GM21737 (cell line): ENCODE measurements around the gene COA5.

Experiments
- ATAC-seq: cut with Tn5 transposase; IDR thresholded peaks from one replicate; pipeline ENCODE4 v1.9.1; 2021; ENCODE audit warnings: mild to moderate bottlenecking, moderate library complexity; ENCODE audit not compliant: unreplicated experiment

COA5 gene, protein sequence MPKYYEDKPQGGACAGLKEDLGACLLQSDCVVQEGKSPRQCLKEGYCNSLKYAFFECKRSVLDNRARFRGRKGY

DNA sequence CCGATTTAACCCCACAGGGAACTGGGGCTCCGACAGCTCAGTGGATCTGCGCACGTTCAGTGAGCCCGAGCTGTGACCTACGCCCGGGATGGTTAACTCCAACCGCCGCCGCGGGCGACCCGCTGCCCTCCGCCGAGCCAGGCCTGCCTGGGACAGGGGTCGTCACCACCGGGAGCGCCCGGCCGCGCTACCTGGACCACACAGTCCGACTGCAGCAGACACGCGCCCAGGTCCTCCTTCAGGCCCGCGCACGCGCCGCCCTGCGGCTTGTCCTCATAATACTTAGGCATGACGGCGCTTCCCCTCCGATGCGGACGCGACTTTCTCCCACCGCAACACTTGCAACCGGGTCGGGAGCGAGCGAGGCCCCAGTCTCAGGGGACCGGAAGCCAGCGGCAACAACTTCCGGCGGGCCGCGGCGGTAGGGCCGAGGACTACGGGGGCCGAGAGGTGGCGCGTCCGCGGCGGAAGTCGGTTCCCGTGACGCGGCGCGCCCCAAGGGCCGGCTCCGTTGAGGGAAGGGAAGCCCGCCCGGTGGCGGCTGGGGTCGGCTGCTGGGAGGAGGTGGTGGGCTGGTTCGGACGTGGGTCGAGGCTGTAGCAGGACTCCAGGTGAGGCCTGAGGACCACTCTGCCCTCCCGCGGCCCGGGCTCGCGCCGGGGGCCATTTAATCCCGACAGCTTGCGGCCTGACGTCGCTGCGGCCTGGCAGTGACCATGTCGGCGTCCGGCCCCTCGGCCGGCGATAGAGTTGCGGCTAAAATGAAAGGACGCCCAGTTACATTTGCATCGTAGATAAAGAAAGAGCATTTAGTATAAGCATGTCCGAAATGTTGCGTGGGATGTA, at the start of gene COA5, which contains the start of gene UNC50:
Gene COA5 (minus strand): TSS at position 397 of the 846 bp plus-strand sequence. CDS start 107 bp downstream, at position 290.
Gene UNC50 (plus strand): TSS at position 474 of the 846 bp plus-strand sequence. CDS start 1,171 bp downstream, outside the sequence.
- peak; percentile 83 for ATAC-seq

DNA sequence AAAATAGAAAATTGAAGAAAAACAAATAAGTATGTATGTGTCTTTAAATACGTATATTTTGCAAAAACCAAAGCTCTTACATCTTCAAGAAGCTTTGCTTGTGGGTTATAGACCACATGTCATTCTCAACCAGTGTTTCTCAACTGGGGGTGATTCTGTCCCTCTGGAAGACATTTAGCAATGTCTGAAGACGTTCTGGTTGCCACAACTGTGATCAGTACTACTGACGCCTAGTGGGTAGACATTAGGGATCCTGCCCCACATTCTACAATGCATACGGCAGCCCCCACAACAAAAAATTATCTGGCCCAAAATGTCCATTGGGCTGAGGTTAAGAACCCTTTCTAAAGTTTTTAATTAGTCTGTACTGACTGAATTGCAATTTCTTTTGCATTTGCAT, 48.5 kb upstream of the COA5 start:
- ATAC-seq = no peak

DNA sequence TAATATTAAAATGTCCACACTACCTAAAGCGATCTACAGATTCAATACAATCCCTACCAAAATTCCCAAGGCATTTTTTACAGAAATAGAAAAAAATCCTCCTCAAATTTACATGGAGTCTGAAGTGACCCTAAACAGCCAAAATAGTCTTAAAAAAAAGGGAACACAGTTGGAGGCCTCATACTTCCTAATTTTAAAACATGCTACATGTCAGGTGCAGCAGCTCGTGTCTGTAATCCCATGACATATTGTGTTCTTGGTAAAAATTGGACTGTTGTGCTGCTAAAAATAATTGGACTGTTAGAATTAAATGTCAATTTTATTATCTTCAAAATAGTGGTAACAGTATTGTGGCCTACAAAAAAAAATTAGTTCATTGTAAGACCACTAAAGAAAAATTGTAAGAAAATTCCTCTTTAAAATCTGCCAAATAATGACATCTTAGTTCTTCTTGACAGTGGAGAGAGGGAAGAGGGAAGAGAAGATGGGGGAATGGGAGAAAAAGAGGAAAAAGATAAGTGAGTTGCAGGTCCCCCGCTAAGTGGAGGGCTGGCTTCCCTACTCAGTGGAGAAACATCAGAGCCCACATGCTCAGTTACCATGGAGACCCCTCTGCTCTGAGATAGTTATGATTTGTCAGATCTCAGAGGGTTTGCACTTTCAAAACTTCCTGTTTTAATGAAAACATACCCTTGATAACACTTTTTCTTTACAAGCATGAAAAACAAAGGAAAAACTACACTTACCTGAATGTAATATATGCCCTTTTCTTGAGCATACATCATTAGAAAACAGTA, 46.6 kb upstream of the COA5 start:
- no peak for ATAC-seq

DNA sequence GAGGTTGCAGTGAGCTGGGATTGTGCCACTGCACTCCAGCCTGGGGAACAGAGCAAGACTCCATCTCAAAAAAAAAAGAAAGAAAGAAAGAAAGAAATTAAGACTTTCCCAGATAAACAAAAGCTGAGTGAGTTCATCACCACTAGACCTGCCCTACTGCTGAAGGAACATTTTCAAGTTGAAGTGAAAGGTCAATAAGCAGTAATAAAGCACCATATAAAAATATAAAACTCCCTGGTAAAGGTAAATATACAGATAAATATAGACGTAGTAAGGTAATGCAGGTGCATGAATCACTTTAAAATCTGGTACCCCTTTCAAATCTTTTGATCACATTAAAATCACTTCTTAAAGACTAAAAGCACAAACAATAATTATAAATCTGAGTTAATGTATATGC, 42.7 kb upstream of the COA5 start:
- no peak for ATAC-seq

DNA sequence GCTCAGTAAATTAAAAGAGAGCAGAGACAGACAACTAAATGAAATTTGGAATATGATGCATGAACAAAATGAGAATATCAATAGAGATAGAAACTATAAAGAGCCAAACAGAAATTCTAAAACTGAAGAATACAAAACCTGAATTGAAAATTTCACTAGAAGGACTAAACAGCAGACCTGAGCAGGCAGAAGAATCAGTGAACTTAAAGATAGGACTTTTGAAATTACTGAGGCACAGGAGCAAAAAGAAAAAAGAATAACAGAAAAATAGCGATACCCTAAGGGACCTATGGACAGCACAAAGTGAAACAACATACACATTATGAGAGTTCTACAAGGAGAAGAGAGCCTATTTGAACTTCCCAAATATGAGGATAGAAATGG, 41.7 kb upstream of the COA5 start:
- no peak for ATAC-seq

DNA sequence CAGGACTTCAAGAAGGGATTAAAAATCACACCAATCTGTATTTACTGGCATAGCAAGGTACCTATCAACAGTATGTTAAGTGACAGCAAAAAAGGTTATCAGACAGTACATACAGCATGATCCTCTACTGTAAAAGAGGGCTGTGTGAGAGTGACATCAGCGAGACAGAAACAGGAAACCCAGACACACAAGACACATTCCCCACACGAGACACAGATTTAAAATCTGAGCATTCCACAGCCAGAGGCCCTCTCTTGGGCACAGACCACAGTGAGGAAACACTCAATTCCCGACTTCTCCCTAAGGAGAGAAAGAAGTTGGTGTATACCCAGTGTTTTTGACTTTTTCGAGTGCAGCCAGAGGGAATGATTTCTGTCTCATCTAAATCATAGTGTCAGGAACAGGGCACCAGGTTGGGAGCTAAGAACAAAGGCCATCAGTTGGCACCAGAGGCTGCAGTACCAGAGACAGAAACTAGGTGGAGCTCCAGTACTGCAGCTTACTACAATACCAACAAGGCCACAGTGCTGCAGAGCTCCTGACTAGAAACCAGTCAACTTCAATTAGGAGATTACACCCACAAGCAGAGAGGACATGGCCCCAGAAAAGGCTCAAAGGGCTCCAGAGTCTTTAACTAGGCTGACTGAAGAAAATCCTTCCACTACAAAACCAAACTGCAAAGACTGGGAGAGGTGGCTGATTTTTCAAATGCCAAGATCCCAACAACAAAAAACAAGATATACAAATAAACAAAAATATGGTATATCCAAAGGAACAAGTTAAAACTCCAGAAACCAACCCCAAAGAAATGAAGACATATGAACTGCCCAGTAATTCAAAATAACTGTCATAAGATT, 41.1 kb upstream of the COA5 start:
- ATAC-seq = peak; percentile 83

DNA sequence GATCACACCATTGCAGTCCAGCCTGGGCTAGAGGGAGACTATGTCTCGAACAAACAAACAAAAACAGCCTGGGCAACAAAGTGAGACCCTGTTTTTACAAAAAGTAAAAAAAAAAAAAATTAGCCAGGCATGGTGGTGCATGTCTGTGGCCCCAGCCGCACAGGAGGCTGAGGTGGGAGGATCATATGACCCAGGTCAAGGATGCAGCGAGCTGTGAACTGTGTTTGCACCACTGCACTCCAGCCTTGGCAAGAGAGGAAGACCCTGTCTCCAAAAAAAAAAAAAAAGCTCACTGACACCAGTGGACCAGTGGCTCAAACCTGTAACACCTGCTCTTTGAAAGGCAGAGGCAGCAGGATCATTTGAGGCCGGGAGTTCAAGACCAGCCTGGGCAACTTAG, 40.1 kb upstream of the COA5 start:
- no peak for ATAC-seq

DNA sequence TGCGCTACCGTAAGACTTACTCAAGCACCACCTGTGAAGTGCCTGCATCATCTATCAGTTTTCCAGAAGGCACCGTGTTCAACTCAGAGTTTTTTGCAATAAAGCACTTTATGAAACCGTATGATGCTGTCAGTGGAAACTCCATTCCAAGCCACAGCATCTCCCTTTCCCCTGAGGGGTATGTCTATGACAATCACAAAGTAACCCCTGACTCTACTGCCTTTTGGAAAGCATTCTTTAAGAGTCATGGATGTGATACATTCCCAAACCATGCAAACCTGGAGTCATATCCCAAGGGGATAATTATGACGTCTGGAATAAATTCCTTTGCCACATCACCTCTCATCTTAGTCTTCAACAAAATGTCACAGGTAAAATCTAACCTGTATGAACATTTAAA, 39.3 kb upstream of the COA5 start:
- no peak for ATAC-seq

DNA sequence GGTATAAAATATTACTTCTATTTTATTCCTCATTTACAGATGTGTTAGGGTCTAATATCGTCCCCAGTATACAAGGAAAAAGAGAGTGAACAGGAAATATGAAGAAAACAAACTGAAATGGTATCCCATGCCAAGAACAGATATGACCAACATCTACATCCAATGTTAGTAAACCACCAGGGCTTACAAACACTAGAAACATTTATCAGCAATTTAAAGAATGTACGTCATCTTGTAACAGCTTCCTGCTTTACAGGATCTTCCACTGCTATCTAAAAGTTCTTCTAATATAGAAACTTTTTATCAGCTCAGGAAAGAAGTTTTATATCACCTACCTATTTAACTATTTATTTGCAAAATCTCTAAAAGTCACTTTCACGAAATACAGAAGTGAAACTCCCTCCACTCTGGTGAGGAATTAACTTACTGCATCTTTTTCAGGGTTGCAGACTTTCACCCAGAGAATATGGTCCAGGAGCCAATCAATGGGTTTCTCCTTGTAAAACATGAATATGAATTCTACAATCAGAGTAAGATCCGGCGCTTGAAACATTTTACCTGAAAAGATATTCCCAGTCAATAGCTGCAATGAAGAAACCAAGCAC, 35.3 kb upstream of the COA5 start:
- ATAC-seq = no peak

DNA sequence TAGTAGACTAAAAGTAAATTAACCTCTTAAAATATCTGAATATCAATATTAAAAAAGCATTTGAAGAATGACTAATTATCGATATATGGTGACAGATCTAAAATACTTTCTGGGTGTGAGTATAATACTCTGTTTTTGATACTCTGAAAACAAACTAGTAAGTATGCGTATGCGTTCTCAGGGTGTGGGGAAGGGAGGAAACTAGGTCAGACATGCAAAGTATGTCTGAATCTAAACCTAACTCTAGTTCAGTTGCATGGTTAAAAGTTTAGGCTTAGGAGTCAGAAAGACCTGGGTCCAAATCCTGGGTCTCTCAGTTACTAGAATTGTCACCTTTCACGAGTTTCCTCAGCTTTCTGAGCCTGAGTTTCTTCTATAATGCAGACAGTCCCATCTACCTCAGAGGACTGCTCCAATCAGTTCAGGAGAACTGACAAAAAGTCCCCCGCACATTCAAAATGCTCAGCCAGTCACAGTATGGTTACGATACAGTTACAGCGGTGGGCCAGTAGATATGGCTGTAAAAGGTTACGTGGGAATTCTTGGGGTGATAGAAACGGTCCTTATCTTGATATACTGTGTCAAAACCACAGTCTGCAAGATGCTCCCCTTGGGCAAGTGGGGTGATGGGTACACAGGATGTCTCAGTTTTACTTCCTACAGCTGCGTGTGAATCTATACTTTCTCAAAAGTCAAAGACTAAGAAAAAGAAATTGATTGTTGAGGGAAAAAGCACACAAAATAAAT, 29.3 kb upstream of the COA5 start:
- ATAC-seq = peak; percentile 84

DNA sequence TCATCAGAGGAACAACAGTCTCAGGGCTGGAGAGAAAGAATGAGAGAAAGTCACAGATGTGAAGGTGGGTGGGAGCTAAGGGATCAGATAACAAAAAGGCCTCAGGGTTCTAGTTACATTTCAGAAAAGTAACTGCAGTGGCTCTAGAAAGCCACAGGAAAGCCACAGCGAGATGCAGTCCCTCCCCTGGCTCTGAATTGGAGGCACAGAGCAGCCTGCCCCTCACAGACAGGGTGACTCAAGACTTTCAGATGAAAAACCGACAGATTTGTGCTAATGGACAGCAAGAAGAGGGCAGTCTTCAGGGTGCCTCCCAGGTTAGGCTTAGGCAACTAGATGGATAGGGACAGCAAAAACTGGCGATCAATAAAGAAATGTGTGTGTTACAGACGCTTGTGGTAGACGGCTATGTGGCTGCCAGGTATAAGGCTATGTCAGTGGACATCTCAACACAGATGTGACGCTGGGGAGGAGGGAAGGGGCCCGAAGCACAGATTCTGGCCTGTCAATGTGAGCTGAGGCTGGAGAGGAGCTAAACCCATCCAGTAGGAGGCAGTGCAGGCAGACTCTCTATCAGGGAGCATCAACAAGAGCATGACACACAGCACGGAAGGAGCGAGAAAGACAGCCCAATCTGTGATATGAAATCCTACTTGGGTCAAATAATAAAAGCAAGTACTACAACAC, 26.2 kb upstream of the COA5 start:
- no peak for ATAC-seq

DNA sequence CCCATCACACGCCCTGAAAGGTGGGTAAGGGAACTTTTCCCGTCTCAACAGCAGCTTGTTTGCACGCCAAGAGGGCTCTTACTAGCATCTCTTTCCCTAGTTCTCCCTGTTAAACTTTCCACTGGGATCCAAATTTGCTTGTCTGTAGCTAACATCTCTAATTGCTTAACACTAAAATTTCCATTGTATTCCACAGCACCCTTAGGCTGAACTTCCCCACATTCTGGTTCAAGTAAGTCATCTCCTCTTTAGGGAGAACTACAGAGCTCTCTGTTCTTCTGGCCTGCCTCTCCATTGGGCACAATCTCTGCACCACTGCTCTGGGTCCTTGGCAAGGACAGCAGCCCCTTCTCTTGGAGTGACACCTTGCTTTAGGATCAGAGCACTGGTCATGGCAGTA, 24.0 kb upstream of the COA5 start:
- no peak for ATAC-seq

DNA sequence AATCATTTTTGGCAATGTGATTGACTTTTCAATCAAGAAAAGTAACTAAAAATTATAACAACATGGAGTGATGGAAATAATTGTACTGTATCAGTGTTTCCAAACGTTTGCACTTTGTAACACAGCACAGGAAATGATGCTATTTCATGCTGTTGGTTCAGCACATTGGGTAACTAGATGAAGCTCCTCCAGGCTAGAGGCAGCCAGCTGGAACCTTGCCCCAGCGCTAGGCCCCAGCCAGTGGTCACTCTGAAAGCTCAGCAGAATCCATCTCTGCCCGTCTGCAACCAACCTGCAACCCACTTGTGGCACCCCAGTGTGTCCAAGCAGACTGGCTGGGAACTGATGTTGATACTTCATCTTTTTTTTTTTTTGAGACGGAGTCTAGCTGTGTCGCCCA, 15.3 kb upstream of the COA5 start:
- ATAC-seq = no peak

DNA sequence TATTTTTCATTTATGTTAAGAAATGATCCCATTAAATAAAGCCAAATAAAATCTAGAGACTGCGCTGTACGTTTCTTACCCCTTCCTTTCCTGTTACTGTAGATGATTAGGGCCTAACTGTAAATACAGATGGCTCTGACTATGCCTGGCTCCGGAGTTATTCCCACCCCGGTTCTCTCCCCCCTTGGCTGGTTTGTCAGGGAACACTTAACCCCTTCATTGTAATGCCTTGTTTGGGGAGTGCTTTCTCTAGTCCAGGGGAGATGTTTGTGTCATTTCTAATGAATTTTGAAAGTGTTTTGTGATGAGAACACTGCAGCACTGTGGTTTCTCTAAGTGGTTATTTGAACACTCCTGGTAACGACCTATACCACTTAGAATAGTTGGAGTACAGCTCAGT, 8.8 kb upstream of the COA5 start:
- no peak for ATAC-seq

DNA sequence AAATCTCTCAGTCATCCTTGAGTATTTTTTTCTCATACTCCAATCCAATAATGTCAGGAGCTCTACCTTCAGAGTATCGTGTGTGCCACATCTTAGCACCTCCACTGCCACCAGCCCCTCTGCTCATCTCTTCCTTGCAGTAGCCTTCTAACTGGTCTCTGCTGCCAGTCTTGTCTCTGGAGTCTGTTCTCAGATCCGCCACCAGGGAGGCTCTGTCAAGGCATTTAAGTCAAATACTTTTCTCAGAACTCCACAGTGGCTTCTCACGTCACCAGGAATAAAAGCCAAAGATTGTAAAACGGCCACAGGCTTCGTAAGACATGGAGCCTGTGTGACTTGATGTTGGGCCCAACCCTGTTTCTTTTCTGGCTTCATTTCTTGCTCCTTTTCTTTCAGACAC, 7.2 kb upstream of the COA5 start:
- no peak for ATAC-seq

DNA sequence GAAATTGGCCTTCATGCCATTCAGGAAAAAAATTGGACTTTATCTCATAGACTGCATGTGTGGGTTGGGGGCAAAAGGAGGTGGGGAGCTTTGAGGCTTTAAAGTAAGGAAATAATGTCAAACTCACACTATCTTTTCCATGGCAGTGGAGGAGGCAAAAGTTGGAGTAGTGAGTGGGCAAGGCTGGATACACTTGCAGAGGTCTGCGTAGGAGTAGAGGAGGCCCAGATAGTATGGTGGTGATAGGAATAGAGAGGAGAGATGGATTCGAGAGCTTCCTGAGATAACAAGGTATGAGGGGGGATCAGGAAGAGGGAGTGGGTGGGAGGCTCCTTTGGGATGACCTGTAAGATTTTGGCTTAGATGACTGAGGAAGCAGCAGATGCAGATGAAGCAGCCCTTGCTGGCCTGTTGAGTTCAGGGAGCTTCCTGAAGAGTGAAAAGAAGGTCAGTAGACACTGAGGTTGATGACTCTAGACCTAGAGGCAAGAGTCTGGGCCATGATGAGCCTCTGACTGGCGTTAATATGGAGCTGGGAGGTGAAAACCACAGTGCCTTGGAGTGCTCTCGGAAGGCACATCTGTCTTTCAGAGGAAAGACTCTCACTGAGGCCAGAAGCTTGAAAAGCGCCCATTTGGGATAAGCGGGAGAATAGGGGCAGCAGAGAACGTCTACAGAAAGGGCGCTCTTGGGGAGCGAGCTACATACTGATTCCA, 5.9 kb upstream of the COA5 start:
- no peak for ATAC-seq

DNA sequence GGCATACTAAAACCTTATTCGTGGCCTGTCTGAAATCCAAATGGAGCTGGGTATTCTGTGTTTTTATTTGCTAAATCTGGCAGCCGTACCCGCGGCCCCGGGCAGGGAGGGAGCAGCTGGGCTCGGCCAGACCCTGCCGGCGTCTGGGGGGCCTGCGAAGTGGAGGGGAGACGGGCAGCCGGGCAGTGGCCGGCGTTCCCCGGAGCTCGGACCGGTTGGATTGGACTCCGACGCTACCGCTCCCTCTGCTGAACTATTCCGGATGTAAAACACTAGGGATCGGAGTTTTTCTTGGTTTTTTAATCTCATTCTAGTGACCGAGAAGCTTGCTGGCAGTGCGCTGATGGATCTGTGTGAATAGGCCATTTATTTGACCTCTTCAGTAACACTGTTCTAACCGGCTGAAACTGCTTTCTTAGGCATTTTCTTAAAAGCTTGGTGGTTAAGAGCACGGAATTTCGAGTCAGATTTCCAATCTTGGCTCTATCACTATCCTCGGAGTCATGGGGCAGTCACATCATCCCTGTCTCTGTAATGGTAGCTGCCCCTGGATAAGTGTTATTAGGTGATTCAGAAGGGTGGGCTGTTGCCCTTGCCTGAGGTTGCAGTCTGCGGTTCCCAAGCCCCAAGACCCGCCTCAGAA, 771 bp upstream of the COA5 start:
- peak; percentile 17 for ATAC-seq

DNA sequence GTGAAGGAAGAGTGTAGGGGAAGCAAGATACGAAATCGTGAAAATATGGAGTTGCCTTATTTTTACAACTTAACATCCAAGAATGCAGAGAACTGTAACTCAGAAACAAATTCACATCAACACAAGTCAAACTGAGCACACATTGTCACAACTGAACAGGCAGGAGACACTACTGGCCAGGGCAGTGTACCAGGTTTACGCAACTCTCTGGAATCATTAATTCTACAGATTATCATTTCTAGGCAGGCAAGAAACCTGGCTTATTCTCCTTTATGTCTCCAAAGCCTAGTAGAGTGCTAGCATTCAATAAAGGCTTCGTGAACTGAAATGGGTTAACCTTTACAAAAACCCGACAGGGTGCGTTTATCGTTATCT, 584 bp downstream of the COA5 start:
- ATAC-seq = no peak
